Heart left ventricle (tissue), 16 donors: ENCODE data around the gene MAPK8IP2. TPM values are rescaled to one million over a fixed set of nuclear protein-coding genes. Genes with fewer than 3 reads are reported as not detected.
A peak's percentile ranks its signal among the peaks of the same experiment; 100 is the strongest.

Experiments
- ATAC-seq, 4 donors: fragments of 200-7000 bp; cut with Tn5 transposase; one replicate each; pipeline ENCODE4 v1.9.1; 2020 to 2022; ENCODE audit warnings: moderate library complexity in 4 of 4, mild to moderate bottlenecking in 3 of 4, moderate number of reproducible peaks in 1 of 4
- DNase-seq, 5 donors: peaks; one replicate each; pipeline ENCODE4 v3.0.0-alpha.2; 2020
- H3K27ac ChIP-seq, 12 donors: fragments of 200-600 bp; sonication (generic) in 4 of 12; one replicate each; pipeline versions ENCODE4 v1.5.0 to v1.8.0; 2016 to 2022; ENCODE audit warnings: mild to moderate bottlenecking in 2 of 12
- H3K27me3 ChIP-seq, 9 donors: fragments of 200-600 bp; sonication (generic) in 2 of 9; one replicate each; pipeline versions ENCODE4 v1.5.1 to v1.8.0; 2016 to 2022; ENCODE audit warnings: mild to moderate bottlenecking in 3 of 9
- H3K36me3 ChIP-seq, 9 donors: fragments of 200-600 bp; sonication (generic) in 2 of 9; one replicate each; pipeline versions ENCODE4 v1.5.0 to v1.8.0; 2018 to 2022; ENCODE audit warnings: mild to moderate bottlenecking in 2 of 9
- H3K4me1 ChIP-seq, 12 donors: fragments of 200-600 bp; sonication (generic) in 4 of 12; one replicate each; pipeline versions ENCODE4 v1.5.0 to v1.8.0; 2016 to 2022; ENCODE audit warnings: mild to moderate bottlenecking in 3 of 12
- H3K4me3 ChIP-seq, 12 donors: fragments of 200-600 bp; sonication (generic) in 4 of 12; one replicate each; pipeline versions ENCODE4 v1.5.0 to v1.8.0; 2017 to 2022; ENCODE audit warnings: mild to moderate bottlenecking in 9 of 12, moderate library complexity in 4 of 12
- H3K9me3 ChIP-seq, 12 donors: fragments of 200-600 bp; sonication (generic) in 4 of 12; one replicate each; pipeline versions ENCODE4 v1.5.0 to v1.8.0; 2016 to 2022; ENCODE audit warnings: mild to moderate bottlenecking in 1 of 12
- POLR2A ChIP-seq, 2 donors: fragments of 450-650 bp; IDR thresholded peaks; one replicate each; pipeline ENCODE4 v1.6.1; 2017; ENCODE audit warnings: antibody characterized with exemption in 2 of 2, mild to moderate bottlenecking in 2 of 2, moderate library complexity in 2 of 2
- WGBS, 4 donors: extraction: QIAGEN DNeasy Blood & Tissue Kit in 2 of 4; methylation state at CpG; one replicate each; pipeline versions ENCODE4 v1.1.5 to v1.1.7; 2013 to 2018; 5-methylcytosine and 5-hydroxymethylcytosine counted together
- intact Hi-C, 10 donors: fragments of 100-400 bp; cut with DNase I; formaldehyde crosslinking; loops; one replicate each; pipeline versions ENCODE4 v1.11.1 to v1.14.2; 2022
- polyA plus RNA-seq, 2 donors: library from polyadenylated mRNA; stranded (reverse); fragments of 200-250 nt; gene quantifications; one replicate each; pipeline ENCODE4 v1.2.3, GENCODE V29; 2013
- total RNA-seq, 9 donors: library from RNA; depleted of rRNA in 2 of 9; stranded (reverse); fragments of >200 nt in 2 of 9; fragmentation: NEBNext Ultra II Directional in 3 of 9; extraction: Animal tissue kit (Norgen Biotek cat#: 25700) in 3 of 9; gene quantifications; one replicate each; pipeline versions ENCODE4 v1.1.0 to v1.2.4, GENCODE V29; 2016 to 2023
- TF ChIP-seq, protein P1 (sequence below), 12 donors: fragments of 200-600 bp; sonication (generic) in 4 of 12; IDR thresholded peaks; one replicate each; pipeline versions ENCODE4 v1.5.0 to v1.8.0; 2018 to 2022; ENCODE audit warnings: antibody characterized with exemption in 12 of 12, mild to moderate bottlenecking in 5 of 12
- donor health status: ischemic (EF 13 %, LVEDD 7.1; RV severe dilation, severe dysfunction).
- donor health status: healthy with polysubstance abuse.
- donor health status: DM: no; HTN: yes; CAD: no.
- donor health status: DM: no; HTN: no; CAD: no.
- donor health status: ischemic (EF 25% LVEDD 6.9; RV normal size, moderate dysfunction).
- donor health status: ischemic (EF 25% LVEDD 5.7; RV mildly dilated, moderate dysfunction).
- donor health status: healthy.
- donor health status: DM: yes; HTN: yes; CAD: no.
- donor health status: ischemic (EF 35%, LVEDD 5.7; RV mildly dilated, moderate dysfunction).
- donor health status: nonischemic (EF 11% LVEDD 7.7; RV severe dilation, severe dysfunction).
- donor health status: DM: yes; HTN: yes; CAD: no.
- donor health status: PGD.
- donor health status: ischemic (EF 29% LVEDD 5.4; RV normal size, mild dysfunction).
- donor health status: nonischemic (EF 23%, LVEDD 6.1; RV moderate dilation, normal function).

Gene MAPK8IP2
- total and polyA plus RNA-seq, 11 donors = 0.09 to 0.79 (median 0.25) TPM

DNA sequence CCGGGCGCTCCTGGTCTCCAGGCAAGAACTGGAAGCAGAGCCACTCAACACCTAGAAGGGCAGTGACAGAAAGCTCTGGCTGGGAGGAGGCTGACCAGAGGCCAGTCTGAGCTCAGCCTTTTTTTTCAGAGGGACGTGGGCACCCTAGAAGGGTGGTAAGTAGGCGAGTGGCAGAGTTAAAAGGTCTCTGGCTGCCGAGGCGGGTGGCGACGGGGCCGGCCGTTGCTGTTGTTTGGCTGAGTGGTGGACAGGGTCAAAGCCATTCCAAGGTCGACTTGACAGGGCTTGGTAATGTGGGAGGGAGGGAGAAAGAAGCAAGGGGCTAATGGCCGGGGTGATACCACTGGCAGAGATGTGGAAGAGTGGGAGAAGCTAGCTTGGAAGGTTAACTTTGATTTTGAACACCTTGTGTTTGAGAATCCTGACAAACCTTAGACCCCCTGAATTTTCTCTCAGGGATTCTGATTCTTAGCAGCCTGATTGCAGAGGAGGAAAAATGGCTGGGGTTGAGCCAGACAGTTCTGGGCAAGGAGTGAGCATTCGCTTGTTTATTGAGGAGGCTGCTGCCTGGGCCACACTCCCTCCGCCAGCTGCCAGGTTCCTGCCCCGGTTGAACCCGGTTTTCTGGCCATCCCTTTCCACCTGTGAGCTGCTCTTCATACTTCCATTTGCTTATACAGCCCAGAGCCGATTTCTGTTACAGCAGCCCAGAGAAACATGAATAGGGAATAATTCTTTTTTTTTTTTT, 37.0 kb upstream of the MAPK8IP2 start:
- Histone ChIP-seq H3K4me1 (peaks cover 0 to 17% (median 7%) of the 10 kb centered on the region in 12 donors), H3K27ac (peak overlapping the region; percentile 65 to 96 (median 86)), H3K36me3 (peaks cover 0 to 15% (median 11%) of the 10 kb centered on the region in 9 donors), H3K27me3 (no peaks in the 10 kb centered on the region), H3K9me3 (no peaks in the 10 kb centered on the region), H3K4me3 (peak overlapping the region; percentile 30 to 97 (median 64))
- no peak for DNase-seq
- WGBS, 4 donors = 25 to 33% (median 27%) methylated on average over 17 of the region's 17 CpGs
- intact Hi-C loops = loop anchor here in 2 of 10 donors (1.0 to 5.0 kb wide), 4 partner anchors 19 to 56 kb away; partner anchors contain the start of genes CHKB (in 1 of the 2), LMF2 (in 1 of the 2), NCAPH2 (in 1 of the 2) and SCO2 (in 1 of the 2)
- TF ChIP-seq, protein P1, sequence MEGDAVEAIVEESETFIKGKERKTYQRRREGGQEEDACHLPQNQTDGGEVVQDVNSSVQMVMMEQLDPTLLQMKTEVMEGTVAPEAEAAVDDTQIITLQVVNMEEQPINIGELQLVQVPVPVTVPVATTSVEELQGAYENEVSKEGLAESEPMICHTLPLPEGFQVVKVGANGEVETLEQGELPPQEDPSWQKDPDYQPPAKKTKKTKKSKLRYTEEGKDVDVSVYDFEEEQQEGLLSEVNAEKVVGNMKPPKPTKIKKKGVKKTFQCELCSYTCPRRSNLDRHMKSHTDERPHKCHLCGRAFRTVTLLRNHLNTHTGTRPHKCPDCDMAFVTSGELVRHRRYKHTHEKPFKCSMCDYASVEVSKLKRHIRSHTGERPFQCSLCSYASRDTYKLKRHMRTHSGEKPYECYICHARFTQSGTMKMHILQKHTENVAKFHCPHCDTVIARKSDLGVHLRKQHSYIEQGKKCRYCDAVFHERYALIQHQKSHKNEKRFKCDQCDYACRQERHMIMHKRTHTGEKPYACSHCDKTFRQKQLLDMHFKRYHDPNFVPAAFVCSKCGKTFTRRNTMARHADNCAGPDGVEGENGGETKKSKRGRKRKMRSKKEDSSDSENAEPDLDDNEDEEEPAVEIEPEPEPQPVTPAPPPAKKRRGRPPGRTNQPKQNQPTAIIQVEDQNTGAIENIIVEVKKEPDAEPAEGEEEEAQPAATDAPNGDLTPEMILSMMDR (IDR thresholded peaks at IDR 0.05) = no peak
- no peak for TF ChIP-seq POLR2A (IDR thresholded peaks at IDR 0.05)
- ATAC-seq = peak; percentile 35 to 50 (median 42)

DNA sequence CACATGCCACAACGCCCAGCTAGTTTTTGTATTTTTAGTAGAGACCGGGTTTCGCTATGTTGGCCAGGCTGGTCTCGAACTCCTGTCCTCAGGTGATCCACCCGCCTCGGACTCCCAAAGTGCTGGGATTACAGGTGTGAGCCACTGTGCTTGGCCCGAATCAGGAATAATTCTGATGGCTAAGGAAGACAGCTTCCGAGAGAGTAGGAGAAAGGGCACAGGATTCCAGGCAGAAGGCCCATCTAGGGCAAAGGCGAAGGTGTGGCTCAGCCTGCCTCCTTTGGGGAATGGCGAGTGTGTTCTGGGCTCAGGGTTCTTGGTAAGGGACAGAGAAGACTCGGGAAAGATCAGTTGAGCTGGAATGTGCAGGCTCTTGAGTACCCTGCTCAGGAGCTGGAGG, 36.3 kb upstream of the MAPK8IP2 start:
- 85 to 92% (median 87%) methylated on average over 11 of the region's 11 CpGs for WGBS, 4 donors
- no peaks in the 10 kb centered on the region for H3K9me3 ChIP-seq
- H3K27ac ChIP-seq = peak overlapping the region in 10 of 12 donors; percentile 65 to 96 (median 86)
- TF ChIP-seq POLR2A (IDR thresholded peaks at IDR 0.05) = no peak
- TF ChIP-seq, protein P1 (IDR thresholded peaks at IDR 0.05) = no peak
- H3K4me3 ChIP-seq = peak overlapping the region in 2 of 12 donors; percentile 62 to 65
- peaks cover 0 to 22% (median 18%) of the 10 kb centered on the region in 9 donors for H3K36me3 ChIP-seq
- peaks cover 0 to 17% (median 7%) of the 10 kb centered on the region in 12 donors for H3K4me1 ChIP-seq
- DNase-seq (no peak), ATAC-seq (peak in 1 of 4 donors; percentile 10)
- no peaks in the 10 kb centered on the region for H3K27me3 ChIP-seq
- intact Hi-C loops = loop anchor here in 2 of 10 donors (5.0 kb wide), 2 partner anchors 37 to 57 kb away; partner anchors contain the start of genes LMF2 (in 1 of the 2), NCAPH2 (in 1 of the 2) and SCO2 (in 1 of the 2)

DNA sequence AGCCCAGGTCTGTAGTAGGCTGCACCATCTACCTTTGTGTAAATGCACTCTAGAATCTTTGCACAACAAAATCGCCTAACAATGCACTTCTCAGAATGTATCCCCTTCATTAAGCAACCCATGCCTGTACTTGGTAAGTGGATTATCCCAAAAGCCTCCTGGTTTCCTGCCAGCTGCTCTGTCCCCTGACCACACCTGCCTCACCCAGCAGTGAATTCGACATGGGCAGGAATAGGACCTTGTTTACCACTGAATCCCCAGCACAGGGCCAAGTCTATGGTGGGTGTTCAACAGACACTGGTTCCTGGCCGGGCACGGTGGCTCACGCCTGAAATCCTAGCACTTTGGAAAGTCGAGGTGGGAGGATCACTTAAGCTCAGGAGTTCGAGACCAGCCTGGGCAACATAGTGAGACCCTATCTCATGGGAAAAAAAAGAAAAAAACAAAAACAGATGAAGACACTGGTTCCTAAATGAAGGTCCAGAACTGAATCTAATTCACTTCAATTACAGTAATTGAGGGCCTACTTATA, 32.8 kb upstream of the MAPK8IP2 start:
- H3K27ac ChIP-seq = no peak overlapping the region
- no peak for DNase-seq
- TF ChIP-seq, protein P1 (IDR thresholded peaks at IDR 0.05) = no peak
- no peak for TF ChIP-seq POLR2A (IDR thresholded peaks at IDR 0.05)
- intact Hi-C loops = no loop called here
- no peak for ATAC-seq
- H3K36me3 ChIP-seq = peaks cover 0 to 57% (median 51%) of the 10 kb centered on the region in 9 donors
- no peaks in the 10 kb centered on the region for H3K27me3 ChIP-seq
- H3K9me3 ChIP-seq = no peaks in the 10 kb centered on the region
- WGBS, 4 donors = 88 to 94% (median 93%) methylated on average over 7 of the region's 7 CpGs
- peaks cover 0 to 29% (median 7%) of the 10 kb centered on the region in 12 donors for H3K4me1 ChIP-seq
- H3K4me3 ChIP-seq = no peak overlapping the region

DNA sequence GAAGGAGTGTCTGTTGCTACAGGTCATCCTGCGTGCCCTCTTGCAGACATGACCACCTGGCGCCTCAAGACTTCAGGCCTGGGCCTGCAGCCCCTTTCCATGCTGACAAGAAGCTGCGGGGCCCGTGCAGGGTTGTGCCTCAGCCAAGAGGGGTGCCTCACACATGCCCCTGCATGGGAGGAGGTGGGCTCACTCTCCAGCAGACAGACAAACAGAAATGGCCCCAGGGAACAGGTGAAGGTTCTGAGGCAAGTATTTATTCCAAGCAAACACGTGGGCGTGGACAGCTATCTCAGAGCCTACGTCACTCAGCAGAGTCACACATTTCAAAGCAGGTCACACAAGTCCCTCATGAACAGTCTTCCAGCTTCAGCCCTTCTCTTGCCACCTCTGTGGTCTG, 32.0 kb upstream of the MAPK8IP2 start:
- no peak overlapping the region for H3K27ac ChIP-seq
- intact Hi-C loops = no loop called here
- H3K4me3 ChIP-seq = no peak overlapping the region
- peak in 2 of 4 donors; percentile 18 to 29 for ATAC-seq
- H3K27me3 ChIP-seq = no peaks in the 10 kb centered on the region
- H3K4me1 ChIP-seq = peaks cover 0 to 26% (median 1%) of the 10 kb centered on the region in 12 donors
- WGBS, 4 donors = 67 to 81% (median 79%) methylated on average over 6 to 7 of the region's 7 CpGs
- H3K36me3 ChIP-seq = peaks cover 0 to 65% (median 59%) of the 10 kb centered on the region in 9 donors
- no peak for TF ChIP-seq POLR2A (IDR thresholded peaks at IDR 0.05)
- DNase-seq = no peak
- no peaks in the 10 kb centered on the region for H3K9me3 ChIP-seq
